SKM-1 (cell line): ENCODE data around the gene CBX6.

ENCODE experiments used
- DNase-seq: peaks from one replicate; lab custom pipeline; 2025; ENCODE audit not compliant: unreplicated experiment; lab: John Stamatoyannopoulos, UW

The CBX6 gene

GRCh38 chr22:38873469-38874411 is 1.7 kb upstream of the CBX6 start:
- no peak for DNase-seq

GRCh38 chr22:38872831-38873248 is 824 bp upstream of the CBX6 start:
- DNase-seq, result no peak

- no peak for DNase-seq
Measured at GRCh38 chr22:38871360-38872171, 450 bp downstream of the CBX6 start.

GRCh38 chr22:38870791-38871359 is 1.1 kb downstream of the CBX6 start:
- DNase-seq, result no peak

DNA sequence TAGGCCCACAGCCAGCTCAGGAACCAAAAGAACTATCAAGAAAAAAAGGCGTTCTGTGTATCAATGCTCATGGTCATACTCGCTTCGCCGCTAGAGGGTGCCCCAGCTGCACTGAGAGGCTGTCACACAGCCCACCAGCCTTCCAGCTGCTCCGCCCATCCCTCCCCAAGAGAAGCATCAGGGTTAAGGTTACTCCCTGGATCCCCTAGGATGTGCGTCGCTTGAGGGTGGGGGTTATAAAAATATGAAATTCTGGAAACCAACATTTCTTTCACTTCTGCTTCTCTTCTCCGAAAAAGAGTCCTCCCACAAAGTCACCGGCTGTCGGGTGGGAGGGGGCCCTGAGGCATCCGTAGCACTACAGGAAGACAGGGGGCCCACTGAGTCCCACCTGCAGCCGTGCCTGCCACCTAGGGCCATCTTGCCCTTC is 1.7 kb downstream of the CBX6 start:
- DNase-seq, result peak; percentile 63

DNA sequence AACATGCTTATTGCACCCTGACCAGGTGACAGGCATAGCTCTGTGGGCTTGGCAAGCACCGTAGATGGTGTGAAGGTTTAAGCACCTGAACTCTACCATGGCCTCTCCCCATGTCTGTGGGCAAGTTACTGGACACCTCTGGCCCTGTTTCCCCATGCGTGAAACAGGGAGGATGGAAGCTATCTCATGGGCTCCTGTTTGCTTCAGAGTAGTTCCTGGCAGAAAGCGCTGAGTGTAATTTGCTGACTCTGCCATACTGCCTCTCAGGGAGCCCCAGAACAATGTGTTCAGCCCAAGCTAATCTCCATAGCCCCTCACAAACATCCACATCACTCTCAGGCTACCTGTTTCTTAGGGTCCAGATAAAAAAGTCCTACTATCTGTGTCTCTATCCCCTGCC is 2.4 kb downstream of the CBX6 start:
- no peak for DNase-seq

- DNase-seq, result peak; percentile 8
Measured at GRCh38 chr22:38868886-38869381, 3.1 kb downstream of the CBX6 start.

DNA sequence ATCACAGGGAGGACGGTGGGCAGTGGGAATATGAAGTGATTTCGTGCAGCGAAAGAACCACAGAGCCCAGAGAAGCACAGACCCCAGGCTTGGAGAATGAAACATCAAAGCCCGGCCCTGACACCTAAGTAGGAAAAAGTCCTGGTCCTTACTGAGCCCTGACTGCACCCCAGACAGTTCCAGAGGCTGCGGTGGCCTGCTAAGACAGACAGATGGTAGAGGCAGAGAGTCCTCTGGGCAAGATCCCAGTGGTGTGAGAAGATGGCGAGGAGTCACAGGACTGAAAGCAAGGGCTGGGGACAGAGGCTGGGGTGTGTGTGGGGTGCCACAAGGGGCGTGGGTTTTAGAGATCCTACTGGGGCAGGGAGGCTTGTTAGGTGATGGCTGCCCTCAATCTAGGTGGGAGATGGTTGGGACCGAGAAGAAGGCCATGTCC is 3.7 kb downstream of the CBX6 start:
- DNase-seq, result no peak

GRCh38 chr22:38867471-38868285 is 4.3 kb downstream of the CBX6 start:
- DNase-seq, result no peak

DNA sequence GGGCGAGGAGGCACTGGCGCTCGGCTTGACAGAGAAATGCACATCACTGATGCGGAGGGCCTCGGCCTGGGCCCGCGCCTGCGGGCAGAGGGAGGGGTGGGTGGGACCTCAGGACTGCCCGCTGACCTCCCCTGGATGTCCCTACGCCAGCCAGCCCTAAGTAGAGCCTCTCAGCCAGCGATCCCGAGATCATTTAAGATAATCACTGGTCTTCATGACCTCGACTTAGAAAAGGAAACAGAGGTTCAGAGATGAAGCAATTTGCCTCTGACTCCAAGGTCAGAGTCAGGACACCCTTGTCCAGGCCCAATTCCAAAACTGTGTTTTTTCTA is 4.9 kb downstream of the CBX6 start:
- DNase-seq, result no peak

GRCh38 chr22:38866399-38867123 is 5.5 kb downstream of the CBX6 start:
- DNase-seq, result no peak

- no peak for DNase-seq
Measured at GRCh38 chr22:38866024-38866398, 6.0 kb downstream of the CBX6 start.

DNA sequence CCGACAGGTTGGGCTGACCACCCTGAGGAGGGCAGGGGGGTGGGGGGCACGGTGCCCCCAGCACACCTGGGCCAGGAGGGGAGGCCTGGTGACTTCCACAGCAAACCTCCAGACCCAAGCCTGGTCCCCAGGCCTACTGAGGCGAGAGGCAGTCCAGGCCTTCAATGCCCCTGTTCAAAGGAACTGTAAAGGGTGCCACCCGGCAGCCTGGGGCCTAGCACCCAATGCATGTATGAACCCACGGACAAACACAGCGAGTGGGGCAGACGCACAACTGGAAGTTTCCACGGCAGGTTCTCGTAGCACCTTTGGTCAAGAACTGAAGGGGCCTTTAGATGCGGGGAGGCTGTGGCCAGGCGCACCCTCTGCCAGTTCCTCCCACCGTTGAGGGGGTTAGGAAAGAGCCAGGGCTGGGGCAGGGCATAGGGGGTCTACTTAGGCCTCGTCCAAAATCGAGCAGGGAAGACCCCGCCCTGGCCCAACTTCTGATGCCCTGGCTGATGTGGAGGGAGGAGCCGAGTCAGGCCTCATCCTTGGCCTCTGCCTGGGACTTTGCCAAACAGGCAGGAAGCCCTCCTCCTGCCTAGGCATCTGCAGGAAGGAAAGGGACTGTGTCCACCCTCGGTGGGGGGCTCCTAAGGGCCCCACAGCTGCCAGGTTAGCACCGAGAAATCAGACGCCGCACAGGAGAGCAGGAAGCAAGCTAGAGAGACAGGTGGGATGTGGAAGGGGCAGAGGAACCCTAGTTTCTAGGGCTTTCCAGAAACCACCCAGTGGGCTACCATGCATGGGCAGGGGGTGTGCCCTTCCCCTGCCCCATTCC is 6.6 kb downstream of the CBX6 start:
- no peak for DNase-seq

GRCh38 chr22:38864361-38865191 is 7.4 kb downstream of the CBX6 start:
- DNase-seq, result no peak

DNA sequence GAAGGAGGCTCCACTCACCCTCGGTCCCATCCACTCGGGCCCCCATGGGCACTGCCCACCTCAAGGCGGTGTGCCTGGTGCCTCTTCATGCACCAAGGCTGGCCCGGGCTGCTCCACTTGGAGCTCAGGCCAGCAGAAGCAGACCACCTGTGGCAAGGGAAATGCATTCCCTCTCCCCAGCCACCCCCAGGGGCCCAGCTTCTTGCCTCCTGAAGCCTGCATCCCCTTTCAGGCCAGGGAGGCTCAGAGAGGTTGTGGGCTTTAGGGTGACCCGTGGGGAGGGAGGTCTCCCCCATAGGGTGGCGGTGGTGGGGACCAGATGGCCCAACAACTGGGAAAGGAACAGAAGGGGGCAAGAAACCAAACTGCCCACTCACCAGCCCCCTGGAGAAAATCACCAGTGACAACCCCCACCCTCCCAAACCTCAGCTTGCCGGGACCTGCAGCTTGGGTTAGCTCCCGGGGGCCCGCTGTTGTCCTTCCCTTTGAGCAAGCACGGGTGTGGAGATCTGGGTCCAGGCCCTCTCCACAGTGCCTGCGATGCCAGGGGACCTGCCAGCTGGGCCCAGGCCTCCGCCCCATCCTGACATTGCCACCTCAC is 8.4 kb downstream of the CBX6 start:
- no peak for DNase-seq

GRCh38 chr22:38862375-38863329 is 9.4 kb downstream of the CBX6 start:
- DNase-seq, result no peak

GRCh38 chr22:38861927-38862326 is 10.1 kb downstream of the CBX6 start:
- no peak for DNase-seq
